D721Med (cell line): Measurements from ENCODE around the gene KLK15.

Source experiments
- DNase-seq: peaks from one replicate; pipeline ENCODE4 v3.0.0; 2011; ENCODE audit warnings: low spot score; ENCODE audit not compliant: insufficient read length
- FAIRE-seq: peaks from 2 replicates; lab custom pipeline; 2011; peaks lifted over from hg19 to GRCh38; lab: Jason Lieb, UNC
- TF ChIP-seq, protein P1 (sequence below): IDR thresholded peaks from 2 replicates; pipeline ENCODE4 v1.5.1; 2012; ENCODE audit warnings: mild to moderate bottlenecking, control low read depth; ENCODE audit not compliant: insufficient read depth; ENCODE audit errors: missing control alignments

The KLK15 gene

DNA sequence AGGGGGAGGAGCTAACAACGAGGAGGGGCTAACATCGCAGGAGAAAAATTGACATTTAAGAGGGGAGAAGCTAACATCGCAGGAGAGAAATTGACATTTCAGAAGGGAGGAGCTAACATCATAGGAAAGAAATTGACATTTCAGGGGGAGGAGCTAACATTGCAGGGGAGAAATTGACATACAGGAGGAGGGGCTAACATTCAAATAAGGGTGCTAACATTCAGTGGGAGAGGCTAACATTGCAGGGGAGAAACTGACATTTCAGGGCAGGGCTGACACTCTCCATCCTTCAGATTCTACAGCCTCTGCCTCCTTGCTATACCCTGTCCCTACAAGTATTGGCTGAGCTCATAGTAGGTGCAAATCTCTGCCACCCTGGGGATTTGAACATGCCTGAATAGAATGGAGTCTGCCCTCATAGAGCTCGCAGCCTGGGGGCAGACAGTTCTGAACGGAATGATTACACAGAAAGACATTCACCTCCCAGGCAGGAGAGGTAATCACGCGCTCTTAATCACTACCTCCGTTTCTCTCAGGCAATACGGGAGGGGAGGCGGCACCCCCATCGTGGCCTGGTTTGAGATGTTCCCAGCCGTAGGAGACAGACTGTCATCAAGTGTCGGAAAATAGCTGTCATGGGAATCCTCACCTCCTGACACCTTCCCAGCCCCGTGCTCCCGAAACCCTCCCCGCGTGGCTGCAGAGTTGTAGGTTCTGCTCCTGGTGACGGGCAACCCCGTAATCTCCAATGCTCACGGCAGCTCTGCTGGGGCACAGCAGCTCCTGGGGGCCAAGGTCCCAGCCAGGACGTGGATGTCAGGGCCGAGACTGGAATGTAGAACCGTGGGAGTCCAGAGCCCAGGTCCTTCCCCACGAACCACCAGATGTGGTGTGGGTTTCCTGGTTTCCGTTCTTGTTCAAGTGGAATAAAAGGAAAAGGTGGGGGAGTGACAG is 53.6 kb downstream of the KLK15 start:
- no peak for FAIRE-seq
- no peak for DNase-seq
- TF ChIP-seq, protein P1, sequence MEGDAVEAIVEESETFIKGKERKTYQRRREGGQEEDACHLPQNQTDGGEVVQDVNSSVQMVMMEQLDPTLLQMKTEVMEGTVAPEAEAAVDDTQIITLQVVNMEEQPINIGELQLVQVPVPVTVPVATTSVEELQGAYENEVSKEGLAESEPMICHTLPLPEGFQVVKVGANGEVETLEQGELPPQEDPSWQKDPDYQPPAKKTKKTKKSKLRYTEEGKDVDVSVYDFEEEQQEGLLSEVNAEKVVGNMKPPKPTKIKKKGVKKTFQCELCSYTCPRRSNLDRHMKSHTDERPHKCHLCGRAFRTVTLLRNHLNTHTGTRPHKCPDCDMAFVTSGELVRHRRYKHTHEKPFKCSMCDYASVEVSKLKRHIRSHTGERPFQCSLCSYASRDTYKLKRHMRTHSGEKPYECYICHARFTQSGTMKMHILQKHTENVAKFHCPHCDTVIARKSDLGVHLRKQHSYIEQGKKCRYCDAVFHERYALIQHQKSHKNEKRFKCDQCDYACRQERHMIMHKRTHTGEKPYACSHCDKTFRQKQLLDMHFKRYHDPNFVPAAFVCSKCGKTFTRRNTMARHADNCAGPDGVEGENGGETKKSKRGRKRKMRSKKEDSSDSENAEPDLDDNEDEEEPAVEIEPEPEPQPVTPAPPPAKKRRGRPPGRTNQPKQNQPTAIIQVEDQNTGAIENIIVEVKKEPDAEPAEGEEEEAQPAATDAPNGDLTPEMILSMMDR = no peak

DNA sequence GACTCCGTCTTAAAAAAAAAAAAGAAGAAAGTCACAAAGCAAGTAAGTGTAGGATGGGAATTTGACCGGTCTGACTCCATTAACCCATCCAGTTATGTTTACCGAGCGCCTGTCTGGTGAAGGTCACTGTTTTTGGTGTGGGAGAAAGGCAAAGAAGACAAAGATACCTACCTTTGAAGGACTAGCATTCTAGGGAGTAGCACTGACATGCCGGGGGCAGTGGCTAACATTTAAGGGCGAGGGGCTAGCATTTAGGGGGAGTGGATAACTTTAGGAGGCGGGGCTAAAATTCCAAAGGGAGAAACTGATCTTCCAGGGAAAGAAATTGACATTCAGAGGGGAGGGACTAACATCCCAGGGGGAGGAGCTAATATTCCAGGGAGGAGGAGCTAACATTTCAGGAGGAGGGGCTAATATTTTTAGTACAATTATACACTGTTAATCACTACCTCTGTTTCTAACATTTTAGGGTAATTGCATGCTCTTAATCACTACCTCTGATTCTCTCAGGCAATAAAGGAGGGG is 54.4 kb downstream of the KLK15 start:
- DNase-seq = no peak
- TF ChIP-seq, protein P1 = no peak
- no peak for FAIRE-seq

DNA sequence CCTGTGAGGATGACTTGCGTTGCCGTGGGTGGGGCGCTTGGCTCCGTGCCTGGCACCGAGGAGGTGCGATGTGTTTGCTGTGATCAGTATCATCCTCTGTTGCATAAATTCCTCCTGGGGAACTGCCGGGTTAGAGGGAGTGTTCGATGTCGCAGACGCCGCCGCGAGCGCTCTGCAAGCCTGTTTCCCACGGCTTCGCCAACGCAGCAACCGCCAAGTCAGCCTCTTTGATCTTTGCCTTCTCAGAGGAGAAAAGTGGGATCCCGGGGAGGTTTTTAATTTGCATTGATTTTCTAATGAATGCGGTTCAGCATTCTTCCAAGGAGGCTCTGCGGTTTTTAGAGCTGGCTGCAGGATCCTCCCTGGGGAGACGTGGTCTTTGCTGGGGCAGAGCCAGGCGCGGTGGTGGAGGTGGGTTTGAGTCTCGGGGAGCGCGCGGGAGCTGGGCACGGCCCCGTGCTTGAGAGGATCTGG is 55.5 kb downstream of the KLK15 start:
- no peak for DNase-seq
- TF ChIP-seq, protein P1 = no peak
- FAIRE-seq = no peak

DNA sequence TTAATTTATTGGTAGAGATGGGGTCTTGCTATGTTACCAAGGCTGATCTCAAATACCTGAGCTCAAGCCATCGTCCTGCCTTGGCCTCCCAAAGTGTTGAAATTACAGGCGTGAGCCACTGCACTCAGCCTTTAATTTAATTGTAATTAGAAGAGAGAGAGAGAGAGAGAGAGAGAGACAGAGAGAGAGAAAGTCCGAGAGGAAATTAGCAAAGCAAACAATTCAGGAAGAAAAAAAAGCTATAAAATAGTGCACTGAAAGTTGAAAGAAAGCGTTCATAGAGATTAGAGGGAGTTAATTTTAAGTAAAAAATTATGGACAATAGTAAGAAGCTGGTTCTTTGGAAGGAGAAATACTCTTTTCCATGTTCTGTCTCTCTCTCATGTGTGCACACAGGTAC is 56.1 kb downstream of the KLK15 start:
- TF ChIP-seq, protein P1 = no peak
- FAIRE-seq (no peak), DNase-seq (no peak)

DNA sequence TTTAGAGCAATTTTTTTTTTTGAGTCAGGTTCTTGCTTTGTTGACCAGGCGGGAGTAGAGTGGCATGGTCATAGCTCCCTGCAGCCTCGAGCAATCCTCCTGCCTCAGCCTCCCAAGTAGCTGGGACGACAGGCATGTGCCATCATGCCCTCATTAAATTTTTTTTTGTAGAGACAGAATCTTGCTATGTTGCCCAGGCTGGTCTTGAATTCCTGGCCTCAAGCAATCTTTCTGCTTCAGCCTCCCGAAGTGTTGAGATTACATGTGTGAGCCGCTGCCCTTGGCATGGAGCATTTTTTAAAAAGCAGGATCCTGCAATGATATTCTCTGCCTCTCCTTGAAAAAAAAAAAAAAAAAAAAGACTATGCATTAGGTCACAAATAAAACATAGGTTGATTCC is 57.2 kb downstream of the KLK15 start:
- TF ChIP-seq, protein P1 = no peak
- FAIRE-seq (no peak), DNase-seq (no peak)
